HG03108 (cell line): ENCODE data around the gene GAP43.

ENCODE experiments used
- ATAC-seq: cut with Tn5 transposase; IDR thresholded peaks from one replicate; pipeline ENCODE4 v1.9.1; 2021; ENCODE audit warnings: moderate library complexity; ENCODE audit not compliant: unreplicated experiment

GAP43 gene, protein sequence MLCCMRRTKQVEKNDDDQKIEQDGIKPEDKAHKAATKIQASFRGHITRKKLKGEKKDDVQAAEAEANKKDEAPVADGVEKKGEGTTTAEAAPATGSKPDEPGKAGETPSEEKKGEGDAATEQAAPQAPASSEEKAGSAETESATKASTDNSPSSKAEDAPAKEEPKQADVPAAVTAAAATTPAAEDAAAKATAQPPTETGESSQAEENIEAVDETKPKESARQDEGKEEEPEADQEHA

DNA sequence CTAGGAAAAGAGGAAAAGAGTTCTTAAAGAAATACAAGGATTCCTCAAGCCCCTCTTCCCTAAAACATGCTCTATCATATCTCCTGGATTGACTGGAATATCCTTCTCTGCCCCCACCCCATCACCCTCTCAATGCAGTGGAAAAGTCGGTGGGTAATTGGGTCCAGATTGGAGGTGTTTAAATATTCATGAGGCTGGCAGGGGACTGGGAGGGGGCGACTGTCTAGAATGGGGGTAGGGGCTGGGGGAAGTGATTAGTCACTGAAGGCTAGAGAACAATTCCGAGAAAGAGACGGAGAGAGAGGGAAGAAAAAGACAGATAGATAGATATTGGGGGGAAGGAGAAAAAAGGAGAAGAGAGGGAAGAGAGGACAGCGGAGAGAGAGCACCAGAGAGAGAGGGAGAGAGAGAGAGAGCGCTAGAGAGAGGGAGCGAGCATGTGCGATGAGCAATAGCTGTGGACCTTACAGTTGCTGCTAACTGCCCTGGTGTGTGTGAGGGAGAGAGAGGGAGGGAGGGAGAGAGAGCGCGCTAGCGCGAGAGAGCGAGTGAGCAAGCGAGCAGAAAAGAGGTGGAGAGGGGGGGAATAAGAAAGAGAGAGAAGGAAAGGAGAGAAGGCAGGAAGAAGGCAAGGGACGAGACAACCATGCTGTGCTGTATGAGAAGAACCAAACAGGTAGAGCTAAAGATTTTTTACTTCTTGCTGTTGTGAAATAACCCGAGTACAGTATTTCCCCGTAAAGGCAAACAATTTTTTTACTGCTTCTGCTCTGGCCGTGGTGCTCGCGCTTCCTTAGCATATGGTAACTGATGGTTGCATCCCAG lies at the start of gene GAP43:
Gene GAP43, plus strand, starts transcription at position 467 of the 825 bp plus-strand sequence. Its CDS starts 180 bp downstream, at position 647.
- no peak for ATAC-seq

DNA sequence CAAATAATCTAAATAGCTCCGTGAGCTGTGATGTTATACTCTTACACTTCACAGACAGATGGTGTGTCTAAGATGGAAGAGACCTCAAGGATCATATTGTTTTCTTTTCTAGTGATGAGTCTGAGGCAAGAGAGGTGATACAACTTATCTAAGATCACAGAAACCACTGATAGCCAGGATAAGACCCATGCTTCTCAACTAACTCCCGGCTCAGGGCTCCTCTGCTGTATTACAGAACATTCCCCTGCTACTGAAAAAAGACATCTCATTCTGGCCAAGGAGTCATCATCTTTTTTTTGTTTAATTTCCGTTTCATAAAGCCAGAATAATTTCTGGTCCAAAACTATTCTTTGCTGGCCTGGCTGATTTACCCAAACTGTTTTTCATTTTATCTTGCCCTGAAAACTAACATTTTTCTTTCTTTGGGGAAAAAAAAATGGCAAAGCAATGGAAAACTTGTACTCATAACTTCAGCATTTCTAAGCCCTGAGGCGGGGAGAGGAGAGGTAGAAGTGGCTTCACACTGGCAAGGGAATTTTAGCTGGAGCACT lies 46.9 kb upstream of the GAP43 start:
- no peak for ATAC-seq

DNA sequence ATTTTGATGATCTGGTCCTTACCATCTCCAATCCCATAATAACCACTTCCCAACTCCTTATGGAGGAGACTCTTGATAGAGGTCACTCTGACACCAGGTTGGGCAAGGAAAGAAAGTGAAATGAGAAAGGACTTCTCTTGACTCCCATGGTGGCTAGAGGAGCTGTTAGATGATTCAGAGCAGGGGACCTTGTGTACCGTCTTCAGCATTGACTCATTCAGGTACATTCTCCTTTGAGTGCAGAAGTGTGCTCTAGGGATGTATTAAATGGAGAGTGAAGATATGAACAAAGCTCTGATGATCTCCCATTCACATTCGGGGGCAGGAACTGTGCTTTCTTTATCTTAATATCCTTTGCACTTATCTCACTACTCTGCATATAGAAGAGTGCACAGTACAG lies 46.3 kb upstream of the GAP43 start:
- no peak for ATAC-seq

DNA sequence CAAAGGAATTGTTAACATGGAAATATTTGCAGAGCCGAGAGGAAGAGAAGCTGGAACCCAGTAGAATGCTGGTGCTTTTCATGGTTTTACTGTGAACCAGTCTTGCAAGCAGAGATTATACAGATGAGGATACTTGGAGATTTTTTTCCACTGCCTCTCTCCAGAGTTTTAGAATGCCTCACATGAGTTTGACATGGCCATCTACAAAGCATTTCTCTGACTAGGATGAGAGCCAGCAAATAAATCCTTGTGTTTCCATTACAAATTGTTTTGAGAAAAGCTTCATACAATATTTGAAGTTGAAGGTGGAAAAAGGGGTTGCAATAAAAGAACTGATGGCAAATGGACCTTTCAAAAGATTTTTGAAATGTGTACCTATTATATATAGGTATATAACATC lies 45.0 kb upstream of the GAP43 start:
- ATAC-seq, result no peak

DNA sequence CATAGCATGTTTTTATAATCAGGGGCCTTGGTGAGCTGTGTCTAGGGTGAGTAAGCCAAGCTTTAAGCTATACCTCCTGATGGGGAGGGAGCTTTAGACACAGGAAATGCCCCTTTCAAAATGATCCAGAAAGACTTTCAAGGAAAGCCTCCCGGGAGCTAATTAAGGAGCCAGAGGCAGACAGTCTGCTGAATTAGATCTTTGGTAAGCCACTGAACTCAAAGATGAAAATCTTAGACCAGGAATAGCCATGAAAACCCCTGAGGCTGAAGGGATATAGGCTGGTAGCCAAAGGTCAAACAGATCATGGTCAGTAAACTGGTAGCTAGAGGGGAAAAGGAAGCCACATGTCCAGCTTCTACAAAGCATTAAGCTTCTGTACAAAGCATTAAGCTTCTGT lies 42.7 kb upstream of the GAP43 start:
- no peak for ATAC-seq

DNA sequence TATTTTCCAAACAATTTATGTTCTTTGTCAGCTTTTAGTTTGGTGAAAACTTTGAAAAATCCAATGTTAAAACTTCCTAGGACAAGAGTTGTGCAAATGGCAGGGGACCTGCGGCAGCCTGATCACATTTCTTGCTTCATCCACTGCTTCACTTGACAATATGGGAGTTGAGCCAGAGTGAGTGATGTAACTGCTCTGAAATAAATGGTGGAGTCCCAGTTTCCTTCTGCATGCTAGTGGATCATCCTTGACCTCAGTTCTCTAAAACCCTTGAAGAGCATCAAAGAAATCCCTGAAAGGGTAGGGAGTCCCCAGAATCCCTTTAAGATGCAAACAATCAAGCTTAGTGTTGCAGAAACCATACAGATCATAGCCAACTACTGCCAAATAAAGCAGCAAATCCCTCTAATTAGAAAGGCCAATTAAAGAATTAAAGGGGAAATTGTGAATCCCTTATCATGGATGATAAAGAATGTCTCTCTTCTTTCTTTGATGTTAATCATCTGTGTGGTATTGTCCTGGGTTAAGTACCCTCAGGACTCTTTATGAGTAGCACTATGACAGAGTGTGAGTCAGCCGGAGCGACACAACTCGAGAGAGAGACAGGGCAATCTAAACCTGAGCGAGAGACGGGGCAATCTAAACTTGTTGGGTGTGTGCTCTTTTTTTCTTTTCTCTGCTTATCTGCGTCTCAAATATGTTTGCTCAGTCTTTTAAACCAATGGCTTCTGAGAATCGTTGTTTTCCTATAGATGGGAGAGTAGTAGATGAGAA lies 41.8 kb upstream of the GAP43 start:
- ATAC-seq, result no peak

DNA sequence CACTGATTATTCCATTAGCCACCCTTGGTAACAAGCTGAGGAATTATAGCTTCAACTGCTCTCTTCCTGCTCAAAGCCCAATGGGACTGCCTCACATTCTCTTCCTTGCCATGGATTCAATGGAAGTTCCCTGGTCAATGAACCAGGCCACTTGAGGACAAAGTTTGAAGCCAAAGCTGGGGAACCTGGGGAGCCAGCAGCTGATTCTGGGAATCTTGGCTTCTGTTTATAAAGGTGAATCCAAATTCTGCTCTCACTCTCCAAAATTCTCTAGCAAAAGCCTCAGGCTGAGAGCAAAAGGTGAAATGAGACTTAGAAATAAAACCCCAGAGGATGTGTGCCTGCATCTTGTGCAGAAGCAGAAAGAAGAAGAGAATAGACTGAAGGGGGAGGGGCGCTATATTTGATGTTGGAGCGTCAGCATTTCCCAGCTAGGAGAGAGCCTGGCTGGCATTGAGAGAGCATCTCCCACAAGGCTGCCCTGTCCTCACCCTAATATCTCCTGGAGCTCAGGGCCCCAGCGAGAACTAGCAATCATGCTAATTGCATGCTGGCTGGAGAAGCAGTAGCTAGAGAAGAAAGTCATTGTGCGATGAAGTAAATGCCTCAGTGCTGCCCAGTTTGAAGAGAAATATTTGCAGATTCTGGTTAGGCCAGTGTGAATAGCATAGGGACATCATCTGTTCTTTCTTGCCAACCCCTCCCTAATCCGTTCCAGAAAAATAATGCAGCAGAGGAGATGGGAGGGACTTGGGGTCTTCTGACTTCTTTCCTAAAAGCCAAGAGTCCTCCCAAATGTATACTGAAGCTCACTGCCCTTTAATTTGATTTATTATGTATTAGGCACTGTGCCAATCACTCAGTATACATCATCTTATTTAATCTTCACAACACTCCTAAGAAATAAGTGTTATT lies 34.9 kb upstream of the GAP43 start:
- no peak for ATAC-seq

DNA sequence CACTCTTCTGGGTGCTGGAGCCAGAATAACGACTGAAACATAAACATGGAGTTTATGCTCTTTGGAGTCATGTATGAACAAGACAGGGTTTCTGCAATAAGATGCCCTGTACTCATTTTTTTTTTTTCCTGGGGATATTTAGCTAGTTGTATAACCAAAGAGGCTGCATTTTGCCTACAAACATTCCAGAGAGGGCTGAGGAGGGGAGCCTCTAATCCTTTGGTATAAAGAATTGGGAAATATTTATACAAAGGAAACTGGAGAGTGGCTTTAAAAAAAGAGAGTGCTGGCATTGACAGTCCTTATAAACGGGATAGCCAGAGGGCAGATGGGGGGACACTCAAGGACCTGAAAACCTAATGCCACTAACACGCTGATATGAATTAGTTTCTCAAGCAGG lies 32.4 kb upstream of the GAP43 start:
- no peak for ATAC-seq

DNA sequence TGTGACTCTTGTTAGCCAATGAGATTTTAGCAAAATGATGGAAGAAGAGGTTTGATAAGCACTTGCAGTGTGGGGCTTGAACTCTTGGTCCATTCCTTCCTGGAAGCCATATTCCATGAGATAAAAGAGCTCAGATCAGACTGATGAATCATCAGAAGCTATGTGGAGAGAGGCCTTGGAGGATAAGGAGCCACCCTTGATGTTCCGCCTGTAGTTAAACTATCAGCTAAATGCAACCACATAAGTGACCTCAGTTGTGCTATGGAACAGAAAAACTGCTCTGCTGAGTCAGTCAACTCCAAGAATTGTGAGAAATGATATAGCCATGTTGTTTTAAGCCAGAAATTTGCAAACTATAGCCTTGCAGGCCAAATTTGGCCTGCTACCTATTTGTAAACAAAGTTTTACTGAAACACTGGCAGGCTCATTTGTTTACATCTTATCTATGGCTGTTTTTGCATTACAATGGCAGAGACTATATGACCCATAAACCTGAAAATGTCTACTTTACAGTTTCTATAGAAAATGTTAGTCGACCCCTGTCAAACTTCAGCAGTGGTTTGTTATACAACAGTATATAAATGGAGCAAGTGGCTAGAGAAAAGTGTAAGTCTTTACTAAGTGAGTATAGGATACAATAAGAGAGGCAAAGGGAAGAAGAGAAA lies 27.6 kb upstream of the GAP43 start:
- no peak for ATAC-seq

DNA sequence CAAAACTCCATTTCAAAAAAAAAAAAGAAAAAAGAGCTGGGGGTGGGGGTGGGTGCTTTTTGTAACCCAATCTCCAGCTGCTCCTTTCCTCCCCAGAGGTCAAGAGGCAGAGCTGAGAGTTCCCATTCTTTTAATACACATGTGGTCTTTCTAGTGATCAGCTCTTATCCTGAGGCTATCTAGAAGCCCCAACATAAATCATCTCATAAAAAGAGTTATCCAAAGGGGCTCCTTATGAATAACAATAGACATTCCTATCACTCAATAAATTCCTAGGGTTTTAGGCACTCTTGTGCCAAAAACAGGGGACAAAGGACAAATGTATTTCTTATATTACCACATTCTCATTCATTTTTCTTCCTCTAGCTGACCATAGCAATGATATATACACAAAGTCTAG lies 25.1 kb upstream of the GAP43 start:
- ATAC-seq, result no peak

DNA sequence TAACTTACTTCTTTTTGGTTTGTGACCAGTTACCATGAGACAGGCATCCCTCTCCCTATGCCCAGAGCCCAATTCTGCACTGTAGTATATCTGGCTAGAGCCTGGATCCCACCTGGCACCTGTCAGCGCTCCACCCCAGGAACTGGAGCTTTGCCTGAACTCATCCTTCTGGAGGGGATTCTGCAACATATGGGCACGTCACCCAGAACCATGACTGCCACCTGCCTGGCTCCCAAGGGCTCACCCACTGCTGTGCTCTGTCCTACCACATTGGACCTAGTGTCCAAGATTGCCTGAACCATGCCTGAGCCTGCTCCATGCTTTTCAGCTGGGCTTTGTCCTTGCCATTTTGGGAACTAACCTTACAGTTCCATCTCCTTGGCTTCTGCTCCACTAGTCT lies 21.1 kb upstream of the GAP43 start:
- ATAC-seq, result no peak

DNA sequence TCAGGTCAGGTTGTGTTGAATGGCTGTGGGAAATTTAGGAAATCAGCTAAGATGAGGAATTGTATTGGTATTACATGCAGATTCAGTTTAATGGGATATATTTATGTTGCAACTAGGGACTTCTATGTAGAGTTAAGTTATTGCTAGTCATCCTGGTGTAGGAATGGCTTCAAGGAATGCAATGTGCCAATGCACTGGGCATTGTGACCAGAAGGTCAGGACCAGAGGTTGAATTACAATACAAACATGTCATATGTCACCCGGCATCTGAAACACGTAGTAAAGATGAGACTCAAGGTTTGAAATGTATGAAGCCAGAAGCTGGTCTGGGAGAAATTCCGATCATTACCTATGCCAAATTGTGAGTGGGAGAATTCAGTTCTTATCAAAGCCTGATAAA lies 11.7 kb upstream of the GAP43 start:
- ATAC-seq, result no peak

DNA sequence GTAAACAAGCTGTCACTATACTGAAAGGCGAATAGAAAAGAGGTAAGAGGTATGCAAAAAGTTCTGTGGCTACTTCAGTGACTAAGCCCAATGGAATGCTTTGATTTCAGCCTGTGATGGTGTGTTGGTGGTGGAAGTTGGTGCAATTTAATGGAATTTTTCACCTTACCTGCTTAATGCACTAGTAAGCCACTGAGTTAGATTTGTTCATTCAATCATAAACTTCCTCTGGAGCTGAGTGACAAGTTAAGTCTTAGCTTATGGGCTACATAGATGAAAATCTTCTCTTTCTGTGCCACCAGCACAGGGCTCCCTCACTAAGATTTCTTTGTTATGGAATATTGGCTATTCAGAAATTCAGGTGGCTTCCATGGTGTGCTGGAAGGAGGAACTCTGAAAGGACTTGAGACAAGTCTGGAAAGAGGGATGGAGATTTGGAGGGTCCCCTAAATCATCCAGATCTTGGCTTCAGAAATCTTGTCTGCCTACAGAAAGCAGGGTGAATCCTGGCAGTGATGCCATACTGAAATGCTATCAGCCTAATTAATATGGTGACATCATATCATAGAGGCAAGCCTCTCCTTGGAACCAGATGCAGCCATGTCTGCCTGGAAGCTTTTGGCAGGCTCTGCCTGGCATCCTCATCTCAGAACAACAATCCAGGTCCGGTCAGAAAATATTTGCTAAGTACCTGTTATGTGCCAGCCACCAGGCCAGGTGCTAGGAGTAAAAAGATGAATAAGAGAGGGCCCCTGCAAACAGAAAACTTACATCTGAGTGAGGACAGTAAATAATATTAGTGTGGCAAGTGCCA lies 8.1 kb upstream of the GAP43 start:
- no peak for ATAC-seq

DNA sequence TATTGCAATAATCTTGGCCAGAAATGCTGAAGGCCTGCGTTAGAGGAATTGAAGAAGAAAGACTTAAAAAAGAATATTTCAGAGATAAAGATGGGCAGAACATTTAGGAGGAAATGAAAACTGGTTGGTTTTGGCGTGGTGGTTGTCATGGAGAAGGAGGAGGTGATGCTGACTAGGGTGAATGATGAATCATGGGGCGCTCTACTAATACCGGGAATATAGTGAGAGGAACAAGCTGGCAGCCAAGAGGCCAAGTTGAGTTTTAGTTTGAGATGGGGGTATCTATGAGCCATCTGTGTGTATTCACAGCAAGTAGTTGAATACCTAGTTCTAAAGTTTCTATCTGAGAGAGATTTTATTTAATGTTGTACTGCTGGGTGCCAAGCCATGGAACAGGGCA lies 6.8 kb upstream of the GAP43 start:
- ATAC-seq, result no peak

DNA sequence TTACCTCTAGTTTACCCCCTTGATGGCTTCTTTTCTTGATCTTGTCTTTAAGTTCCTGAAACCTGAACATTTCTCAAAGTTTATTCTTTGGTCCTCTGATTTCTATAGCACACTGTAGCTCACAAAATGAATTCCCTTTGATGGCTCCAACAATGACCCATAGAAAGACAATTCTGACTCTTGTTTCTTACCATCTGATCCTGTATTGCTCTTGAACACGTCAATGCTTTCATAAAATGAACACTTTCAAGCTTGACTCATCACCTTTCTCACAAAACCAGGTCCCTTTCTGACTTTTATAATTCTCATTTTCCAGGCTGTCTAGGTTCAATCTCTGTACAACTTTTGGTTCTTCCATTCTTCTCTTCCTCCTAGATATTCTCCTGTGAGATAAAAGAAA lies 5.7 kb upstream of the GAP43 start:
- no peak for ATAC-seq

DNA sequence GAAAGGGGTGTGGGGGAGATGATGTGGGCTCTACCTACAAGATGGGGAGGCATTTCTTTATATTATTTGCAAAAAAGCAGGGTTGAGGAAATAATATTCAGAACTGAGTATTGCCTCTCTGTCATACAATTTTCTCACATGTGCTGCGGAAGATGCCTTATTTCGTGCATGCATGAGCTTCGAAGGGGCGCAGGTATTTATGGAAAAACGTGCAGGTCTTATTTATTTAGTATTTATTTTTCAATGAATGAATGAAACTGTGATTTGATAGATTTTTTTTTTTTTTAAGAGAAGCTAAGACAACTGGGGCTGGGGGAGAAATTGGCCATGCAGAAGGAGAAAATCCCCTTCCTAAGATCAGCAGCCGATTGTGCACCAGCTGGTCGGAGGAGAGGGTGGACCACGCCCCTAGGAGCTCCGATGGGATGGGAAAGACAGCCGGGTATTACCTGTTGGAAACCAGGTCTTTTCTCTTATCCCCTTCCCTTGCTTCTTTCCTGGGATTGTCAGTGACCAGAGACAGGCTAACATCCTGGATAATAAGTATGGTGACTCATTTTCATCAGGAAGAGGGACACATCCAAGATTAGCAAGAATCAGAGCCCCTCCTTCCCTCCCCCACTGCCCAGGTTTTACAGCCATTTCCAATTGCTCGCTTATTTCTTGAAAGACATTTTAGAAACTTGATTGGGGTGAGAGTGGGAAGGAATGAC lies 875 bp downstream of the GAP43 start:
- ATAC-seq, result no peak

DNA sequence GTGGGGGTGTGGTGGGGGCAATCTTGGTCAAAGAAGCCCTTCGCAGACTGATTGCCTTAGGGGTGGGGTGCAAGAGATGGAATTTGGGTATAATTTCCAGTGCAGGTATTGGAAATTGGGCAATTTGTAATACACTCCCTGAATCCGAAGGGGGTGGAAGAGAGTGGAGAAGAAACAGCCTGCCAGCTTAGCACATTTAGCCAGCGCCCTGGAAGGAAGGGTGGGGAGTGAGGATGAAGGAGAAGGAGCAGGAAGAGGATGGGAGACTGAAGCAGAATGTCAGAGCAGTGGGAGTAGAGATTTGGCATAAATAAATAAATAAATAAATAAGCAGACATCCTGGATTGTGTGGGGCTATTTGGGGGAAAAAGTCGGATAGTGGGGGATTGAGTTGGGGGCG lies 1.6 kb downstream of the GAP43 start:
- no peak for ATAC-seq

DNA sequence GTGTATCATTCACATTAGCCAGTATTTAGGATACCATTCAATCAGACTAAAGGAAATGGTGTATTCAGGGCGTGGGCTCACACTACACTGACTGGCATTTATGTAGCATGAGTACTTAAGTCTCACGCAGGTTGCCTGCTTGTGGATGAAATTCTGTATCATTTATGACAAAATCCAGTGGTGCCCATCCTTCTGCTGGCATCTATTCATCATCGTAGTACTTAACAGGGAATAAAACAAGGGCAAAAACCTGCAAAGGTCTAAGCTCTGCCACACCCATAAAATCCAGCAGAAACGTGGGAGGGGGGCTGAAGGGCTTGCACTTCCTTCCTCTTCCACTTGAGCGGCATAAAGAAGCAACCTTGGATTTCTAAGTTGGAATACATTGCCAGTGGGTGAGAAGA lies 2.7 kb downstream of the GAP43 start:
- no peak for ATAC-seq

DNA sequence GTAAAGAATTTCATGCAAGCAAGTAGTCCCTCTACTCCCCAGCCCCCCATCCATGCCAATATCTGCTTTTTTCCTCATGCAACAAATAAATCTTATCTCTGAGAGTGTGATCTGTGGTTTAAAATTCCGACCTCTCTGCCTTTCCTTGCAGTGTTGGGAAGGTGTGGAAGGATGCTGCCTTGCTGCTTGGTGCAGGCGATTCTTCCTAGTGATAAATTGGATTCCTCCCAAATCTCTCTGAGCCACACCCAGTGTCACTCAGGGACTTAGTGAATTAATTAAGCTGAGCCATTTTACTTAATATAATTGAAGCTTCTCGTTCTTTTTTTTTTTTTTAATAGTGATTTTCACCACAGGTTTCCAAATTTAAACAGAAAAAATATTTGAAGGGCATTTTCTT lies 3.4 kb downstream of the GAP43 start:
- ATAC-seq, result no peak
